SK-N-SH (cell line): ENCODE measurements around the gene ABCA7.

Experiments
- CTCF ChIP-seq: fragments of 200-600 bp; sonication (generic); IDR thresholded peaks from 2 replicates; pipeline ENCODE4 v1.6.1; 2017; ENCODE audit warnings: antibody characterized with exemption, mild to moderate bottlenecking, moderate library complexity
- EP300 ChIP-seq, 2 experiments: IDR thresholded peaks; 2 replicates each; pipeline versions ENCODE4 v1.4.0 to v1.6.1; 2012; ENCODE audit warnings: borderline replicate concordance in 1 of 2, low read depth in 1 of 2, low read length in 1 of 2
- JUND ChIP-seq: IDR thresholded peaks from 2 replicates; pipeline ENCODE4 v1.4.0; 2012
- MAX ChIP-seq: IDR thresholded peaks from 2 replicates; pipeline ENCODE4 v1.4.0; 2012; ENCODE audit warnings: low read depth
- NFIC ChIP-seq: IDR thresholded peaks from 2 replicates; pipeline ENCODE4 v1.4.0; 2012; ENCODE audit warnings: borderline replicate concordance
- NRF1 ChIP-seq: IDR thresholded peaks from 2 replicates; pipeline ENCODE4 v1.6.1; 2012; ENCODE audit warnings: low read depth, mild to moderate bottlenecking, low read length
- PBX3 ChIP-seq: IDR thresholded peaks from 2 replicates; pipeline ENCODE4; 2012
- POLR2AphosphoS5 ChIP-seq: IDR thresholded peaks from 2 replicates; pipeline ENCODE4 v1.6.1; 2012; ENCODE audit warnings: low read depth, low read length
- RFX5 ChIP-seq: IDR thresholded peaks from 2 replicates; pipeline ENCODE4 v1.6.1; 2012; ENCODE audit warnings: mild to moderate bottlenecking, improper control_type of control experiment, low read length
- SIN3A ChIP-seq: IDR thresholded peaks from 2 replicates; pipeline ENCODE4 v1.6.1; 2012; ENCODE audit warnings: low read depth, mild to moderate bottlenecking, low read length, moderate library complexity, borderline replicate concordance
- TAF1 ChIP-seq: IDR thresholded peaks from 2 replicates; pipeline ENCODE4 v1.6.1; 2012; ENCODE audit warnings: low read depth, mild to moderate bottlenecking, low read length, moderate library complexity, borderline replicate concordance

- TF ChIP-seq EP300 (IDR thresholded peaks at IDR 0.05; ENCODE audit: borderline replicate concordance in 1 of 2, low read depth in 1 of 2, low read length in 1 of 2), result no peak
- no peak for TF ChIP-seq CTCF
- no peak for TF ChIP-seq MAX
- TF ChIP-seq NRF1, result no peak
- TF ChIP-seq JUND, result no peak
- no peak for TF ChIP-seq POLR2AphosphoS5
- no peak for TF ChIP-seq PBX3
- TF ChIP-seq NFIC, result no peak
- TF ChIP-seq SIN3A, result no peak
- TF ChIP-seq RFX5, result no peak
- TF ChIP-seq TAF1, result no peak
These were observed 31.3 kb downstream of the ABCA7 start for GRCh38 chr19:1070931-1071791.
